Measurements from ENCODE around the gene ENTREP3.

- TF ChIP-seq, protein P1, sequence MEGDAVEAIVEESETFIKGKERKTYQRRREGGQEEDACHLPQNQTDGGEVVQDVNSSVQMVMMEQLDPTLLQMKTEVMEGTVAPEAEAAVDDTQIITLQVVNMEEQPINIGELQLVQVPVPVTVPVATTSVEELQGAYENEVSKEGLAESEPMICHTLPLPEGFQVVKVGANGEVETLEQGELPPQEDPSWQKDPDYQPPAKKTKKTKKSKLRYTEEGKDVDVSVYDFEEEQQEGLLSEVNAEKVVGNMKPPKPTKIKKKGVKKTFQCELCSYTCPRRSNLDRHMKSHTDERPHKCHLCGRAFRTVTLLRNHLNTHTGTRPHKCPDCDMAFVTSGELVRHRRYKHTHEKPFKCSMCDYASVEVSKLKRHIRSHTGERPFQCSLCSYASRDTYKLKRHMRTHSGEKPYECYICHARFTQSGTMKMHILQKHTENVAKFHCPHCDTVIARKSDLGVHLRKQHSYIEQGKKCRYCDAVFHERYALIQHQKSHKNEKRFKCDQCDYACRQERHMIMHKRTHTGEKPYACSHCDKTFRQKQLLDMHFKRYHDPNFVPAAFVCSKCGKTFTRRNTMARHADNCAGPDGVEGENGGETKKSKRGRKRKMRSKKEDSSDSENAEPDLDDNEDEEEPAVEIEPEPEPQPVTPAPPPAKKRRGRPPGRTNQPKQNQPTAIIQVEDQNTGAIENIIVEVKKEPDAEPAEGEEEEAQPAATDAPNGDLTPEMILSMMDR (conservative IDR thresholded peaks at IDR 0.05; ENCODE audit: low read depth, low read length): no peak
- TF ChIP-seq EZH2 (IDR thresholded peaks at IDR 0.05; ENCODE audit: borderline replicate concordance, low read depth, low read length, poor library complexity, severe bottlenecking): no peak
Observed at GRCh38 chr1:155210314-155211104, 44.8 kb downstream of the ENTREP3 start.

All from A673 (cell line).